Tibial nerve (tissue), 4 donors: Measurements from ENCODE around the gene CDH13. TPM values are rescaled to one million over a fixed set of nuclear protein-coding genes. Genes with fewer than 3 reads are reported as not detected.

Experiments used
- DNase-seq, 2 donors: peaks; one replicate each; pipeline ENCODE4 v3.0.0-alpha.2; 2019; ENCODE audit warnings: low spot score in 2 of 2
- H3K27ac ChIP-seq, 4 donors: fragments of 200-600 bp; sonication (generic) in 3 of 4; one replicate each; pipeline ENCODE4 v1.5.1; 2017 to 2019; ENCODE audit warnings: mild to moderate bottlenecking in 1 of 4
- H3K27me3 ChIP-seq, 2 donors: fragments of 200-600 bp; sonication (generic) in 1 of 2; one replicate each; pipeline versions ENCODE4 v1.5.1 to v1.6.0; 2017 to 2019
- H3K36me3 ChIP-seq, 3 donors: fragments of 200-600 bp; sonication (generic); one replicate each; pipeline ENCODE4 v1.5.1; 2018 to 2019
- H3K4me1 ChIP-seq, 4 donors: fragments of 200-600 bp; sonication (generic) in 3 of 4; one replicate each; pipeline ENCODE4 v1.5.1; 2017 to 2019
- H3K4me3 ChIP-seq, 4 donors: fragments of 200-600 bp; sonication (generic) in 3 of 4; one replicate each; pipeline ENCODE4 v1.5.1; 2017 to 2019; ENCODE audit warnings: mild to moderate bottlenecking in 1 of 4, moderate library complexity in 1 of 4
- H3K9me3 ChIP-seq, 4 donors: fragments of 200-600 bp; sonication (generic) in 3 of 4; one replicate each; pipeline ENCODE4 v1.5.1; 2017 to 2019
- EP300 ChIP-seq, 2 donors: sonication (generic); formaldehyde crosslinking; IDR thresholded peaks; one replicate each; pipeline ENCODE4 v1.6.1; 2017; ENCODE audit warnings: antibody characterized with exemption in 2 of 2, mild to moderate bottlenecking in 1 of 2
- POLR2A ChIP-seq, 2 donors: fragments of 450-650 bp; IDR thresholded peaks; one replicate each; pipeline ENCODE4 v1.6.1; 2017; ENCODE audit warnings: antibody characterized with exemption in 2 of 2, mild to moderate bottlenecking in 2 of 2, moderate library complexity in 2 of 2
- WGBS, 2 donors: methylation state at CpG; one replicate each; pipeline ENCODE4 v1.1.5; 2018; 5-methylcytosine and 5-hydroxymethylcytosine counted together
- total RNA-seq, 4 donors: library from RNA; depleted of rRNA; stranded (reverse); fragments of >200 nt; gene quantifications; one replicate each; pipeline ENCODE4 v1.1.0, GENCODE V29; 2016
- TF ChIP-seq, protein P1 (sequence below), 5 experiments: fragments of 200-600 bp in 3 of 5; fragments of 450-650 bp in 2 of 5; sonication (generic) in 3 of 5; IDR thresholded peaks; one replicate each; pipeline ENCODE4 v1.5.1; 2016 to 2019; ENCODE audit warnings: antibody characterized with exemption in 5 of 5, mild to moderate bottlenecking in 3 of 5, moderate library complexity in 2 of 5

CDH13 gene
- 10 to 100 TPM in 1 of 4 donors, 1 to 10 TPM in 3; 4.1 to 14.4 (median 5.8) TPM for total RNA-seq

DNA sequence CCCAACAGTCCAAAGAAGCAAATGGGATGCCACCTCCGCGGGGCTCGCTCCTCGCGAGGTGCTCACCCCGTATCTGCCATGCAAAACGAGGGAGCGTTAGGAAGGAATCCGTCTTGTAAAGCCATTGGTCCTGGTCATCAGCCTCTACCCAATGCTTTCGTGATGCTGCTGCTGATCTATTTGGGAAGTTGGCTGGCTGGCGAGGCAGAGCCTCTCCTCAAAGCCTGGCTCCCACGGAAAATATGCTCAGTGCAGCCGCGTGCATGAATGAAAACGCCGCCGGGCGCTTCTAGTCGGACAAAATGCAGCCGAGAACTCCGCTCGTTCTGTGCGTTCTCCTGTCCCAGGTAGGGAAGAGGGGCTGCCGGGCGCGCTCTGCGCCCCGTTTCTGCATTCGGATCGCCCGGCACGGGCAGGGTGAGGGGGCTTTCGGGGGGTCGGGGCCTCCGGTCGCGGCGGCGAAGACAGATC, at the start of gene CDH13:
CDH13 (plus strand) TSS at position 179 of the 471 bp plus-strand sequence.
- Histone ChIP-seq H3K9me3 (no peaks in the 10 kb centered on the region), H3K4me3 (peak within 1 kb of the TSS; percentile 29 to 57 (median 41)), H3K36me3 (no peaks in the 10 kb centered on the region), H3K27me3 (peaks cover 0 to 27% of the 10 kb centered on the region in 2 donors), H3K4me1 (peaks cover 0 to 20% (median 3%) of the 10 kb centered on the region in 4 donors), H3K27ac (peak within 1 kb of the TSS in 2 of 4 donors; percentile 58 to 60)
- 1 to 3% methylated on average over 13 to 23 of the region's 39 CpGs for WGBS, 2 donors
- TF ChIP-seq, protein P1, sequence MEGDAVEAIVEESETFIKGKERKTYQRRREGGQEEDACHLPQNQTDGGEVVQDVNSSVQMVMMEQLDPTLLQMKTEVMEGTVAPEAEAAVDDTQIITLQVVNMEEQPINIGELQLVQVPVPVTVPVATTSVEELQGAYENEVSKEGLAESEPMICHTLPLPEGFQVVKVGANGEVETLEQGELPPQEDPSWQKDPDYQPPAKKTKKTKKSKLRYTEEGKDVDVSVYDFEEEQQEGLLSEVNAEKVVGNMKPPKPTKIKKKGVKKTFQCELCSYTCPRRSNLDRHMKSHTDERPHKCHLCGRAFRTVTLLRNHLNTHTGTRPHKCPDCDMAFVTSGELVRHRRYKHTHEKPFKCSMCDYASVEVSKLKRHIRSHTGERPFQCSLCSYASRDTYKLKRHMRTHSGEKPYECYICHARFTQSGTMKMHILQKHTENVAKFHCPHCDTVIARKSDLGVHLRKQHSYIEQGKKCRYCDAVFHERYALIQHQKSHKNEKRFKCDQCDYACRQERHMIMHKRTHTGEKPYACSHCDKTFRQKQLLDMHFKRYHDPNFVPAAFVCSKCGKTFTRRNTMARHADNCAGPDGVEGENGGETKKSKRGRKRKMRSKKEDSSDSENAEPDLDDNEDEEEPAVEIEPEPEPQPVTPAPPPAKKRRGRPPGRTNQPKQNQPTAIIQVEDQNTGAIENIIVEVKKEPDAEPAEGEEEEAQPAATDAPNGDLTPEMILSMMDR (IDR thresholded peaks at IDR 0.05): no peak
- TF ChIP-seq POLR2A (IDR thresholded peaks at IDR 0.05) (no peak), EP300 (IDR thresholded peaks at IDR 0.05) (no peak)
- DNase-seq: no peak

GRCh38 chr16:82580298-82580890, 46.4 kb upstream of the CDH13 start:
- DNase-seq: no peak
- no peaks in the 10 kb centered on the region for H3K36me3 ChIP-seq
- no peaks in the 10 kb centered on the region for H3K9me3 ChIP-seq
- H3K27ac ChIP-seq: no peak overlapping the region
- H3K27me3 ChIP-seq: no peaks in the 10 kb centered on the region
- 39 to 44% methylated on average over 7 of the region's 7 CpGs for WGBS, 2 donors
- TF ChIP-seq, protein P1 (IDR thresholded peaks at IDR 0.05): peak in 1 of 5 experiments; percentile 14
- no peak for TF ChIP-seq POLR2A (IDR thresholded peaks at IDR 0.05)
- H3K4me1 ChIP-seq: no peaks in the 10 kb centered on the region
- no peak overlapping the region for H3K4me3 ChIP-seq

- no peaks in the 10 kb centered on the region for H3K9me3 ChIP-seq
- H3K4me1 ChIP-seq: no peaks in the 10 kb centered on the region
- H3K4me3 ChIP-seq: no peak overlapping the region
- H3K36me3 ChIP-seq: no peaks in the 10 kb centered on the region
- WGBS, 2 donors: 71 to 83% methylated on average over 6 of the region's 6 CpGs
- H3K27me3 ChIP-seq: no peaks in the 10 kb centered on the region
- TF ChIP-seq, protein P1 (IDR thresholded peaks at IDR 0.05): no peak
- no peak for DNase-seq
- no peak overlapping the region for H3K27ac ChIP-seq
Measured at GRCh38 chr16:82582975-82583374, 43.8 kb upstream of the CDH13 start.

GRCh38 chr16:82583422-82583821, 43.3 kb upstream of the CDH13 start:
- 65 to 69% methylated on average over 3 of the region's 3 CpGs for WGBS, 2 donors
- no peaks in the 10 kb centered on the region for H3K4me1 ChIP-seq
- H3K27me3 ChIP-seq: no peaks in the 10 kb centered on the region
- no peak for DNase-seq
- H3K27ac ChIP-seq: no peak overlapping the region
- no peaks in the 10 kb centered on the region for H3K9me3 ChIP-seq
- no peak overlapping the region for H3K4me3 ChIP-seq
- H3K36me3 ChIP-seq: no peaks in the 10 kb centered on the region
- TF ChIP-seq POLR2A (IDR thresholded peaks at IDR 0.05) (no peak), EP300 (IDR thresholded peaks at IDR 0.05) (no peak)
- TF ChIP-seq, protein P1 (IDR thresholded peaks at IDR 0.05): no peak

DNA sequence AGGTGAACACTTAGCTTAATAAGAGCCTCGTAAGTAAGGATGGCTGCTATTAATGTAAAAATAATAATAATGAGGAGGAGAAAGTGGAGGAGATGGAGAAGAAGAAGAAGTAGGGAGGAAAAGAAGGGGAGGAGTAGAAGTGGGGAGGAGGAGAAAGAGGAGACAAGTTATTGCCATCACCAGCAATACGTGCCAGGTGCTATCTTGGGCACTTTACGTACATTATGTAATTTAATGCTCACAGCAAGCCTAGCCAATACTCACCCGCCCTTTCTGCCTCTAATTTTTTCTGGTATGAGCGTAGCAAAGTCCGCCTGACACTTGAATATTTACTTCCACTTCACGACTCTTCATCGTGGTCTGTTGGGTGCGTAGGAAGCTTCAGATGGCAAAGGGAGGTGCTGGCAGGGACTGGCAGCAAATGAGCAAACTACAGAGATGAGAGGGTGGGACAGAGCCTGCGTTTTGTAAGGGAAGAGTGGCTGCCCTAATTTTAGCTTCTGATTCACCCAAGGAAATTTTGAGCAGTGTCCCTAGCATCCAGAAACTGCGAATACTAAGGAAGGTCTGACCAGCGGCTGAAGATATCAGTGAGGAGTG, 42.1 kb upstream of the CDH13 start:
- H3K9me3 ChIP-seq: no peaks in the 10 kb centered on the region
- no peak for DNase-seq
- H3K36me3 ChIP-seq: no peaks in the 10 kb centered on the region
- H3K4me3 ChIP-seq: no peak overlapping the region
- no peaks in the 10 kb centered on the region for H3K27me3 ChIP-seq
- H3K4me1 ChIP-seq: no peaks in the 10 kb centered on the region
- 82 to 87% methylated on average over 12 of the region's 12 CpGs for WGBS, 2 donors
- TF ChIP-seq EP300 (IDR thresholded peaks at IDR 0.05) (no peak), POLR2A (IDR thresholded peaks at IDR 0.05) (no peak)
- TF ChIP-seq, protein P1 (IDR thresholded peaks at IDR 0.05): no peak
- no peak overlapping the region for H3K27ac ChIP-seq
